ENCODE measurements around the gene ATF7.

Gene ATF7

DNA sequence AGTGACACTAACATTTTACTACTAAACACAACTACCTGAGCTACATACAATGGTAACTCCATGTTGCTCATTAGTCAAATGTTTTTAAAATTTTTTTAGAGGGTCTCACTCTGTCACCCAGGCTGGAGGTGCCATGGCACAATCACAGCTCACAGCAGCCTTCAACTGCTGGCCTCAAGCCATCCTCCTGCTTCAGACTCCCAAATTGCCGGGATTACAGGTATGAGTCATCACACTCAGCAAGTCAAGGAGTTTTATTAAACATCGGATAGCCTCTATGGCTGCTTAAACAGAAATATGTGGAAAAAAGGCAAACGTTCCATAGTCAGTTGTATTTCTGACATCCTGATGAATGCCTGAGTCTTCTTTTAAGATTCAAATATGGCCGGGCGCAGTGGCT is 107.8 kb downstream of the ATF7 start:
- TF ChIP-seq, protein P1, sequence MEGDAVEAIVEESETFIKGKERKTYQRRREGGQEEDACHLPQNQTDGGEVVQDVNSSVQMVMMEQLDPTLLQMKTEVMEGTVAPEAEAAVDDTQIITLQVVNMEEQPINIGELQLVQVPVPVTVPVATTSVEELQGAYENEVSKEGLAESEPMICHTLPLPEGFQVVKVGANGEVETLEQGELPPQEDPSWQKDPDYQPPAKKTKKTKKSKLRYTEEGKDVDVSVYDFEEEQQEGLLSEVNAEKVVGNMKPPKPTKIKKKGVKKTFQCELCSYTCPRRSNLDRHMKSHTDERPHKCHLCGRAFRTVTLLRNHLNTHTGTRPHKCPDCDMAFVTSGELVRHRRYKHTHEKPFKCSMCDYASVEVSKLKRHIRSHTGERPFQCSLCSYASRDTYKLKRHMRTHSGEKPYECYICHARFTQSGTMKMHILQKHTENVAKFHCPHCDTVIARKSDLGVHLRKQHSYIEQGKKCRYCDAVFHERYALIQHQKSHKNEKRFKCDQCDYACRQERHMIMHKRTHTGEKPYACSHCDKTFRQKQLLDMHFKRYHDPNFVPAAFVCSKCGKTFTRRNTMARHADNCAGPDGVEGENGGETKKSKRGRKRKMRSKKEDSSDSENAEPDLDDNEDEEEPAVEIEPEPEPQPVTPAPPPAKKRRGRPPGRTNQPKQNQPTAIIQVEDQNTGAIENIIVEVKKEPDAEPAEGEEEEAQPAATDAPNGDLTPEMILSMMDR (IDR thresholded peaks at IDR 0.05; ENCODE audit: low read depth, low read length) = no peak

DNA sequence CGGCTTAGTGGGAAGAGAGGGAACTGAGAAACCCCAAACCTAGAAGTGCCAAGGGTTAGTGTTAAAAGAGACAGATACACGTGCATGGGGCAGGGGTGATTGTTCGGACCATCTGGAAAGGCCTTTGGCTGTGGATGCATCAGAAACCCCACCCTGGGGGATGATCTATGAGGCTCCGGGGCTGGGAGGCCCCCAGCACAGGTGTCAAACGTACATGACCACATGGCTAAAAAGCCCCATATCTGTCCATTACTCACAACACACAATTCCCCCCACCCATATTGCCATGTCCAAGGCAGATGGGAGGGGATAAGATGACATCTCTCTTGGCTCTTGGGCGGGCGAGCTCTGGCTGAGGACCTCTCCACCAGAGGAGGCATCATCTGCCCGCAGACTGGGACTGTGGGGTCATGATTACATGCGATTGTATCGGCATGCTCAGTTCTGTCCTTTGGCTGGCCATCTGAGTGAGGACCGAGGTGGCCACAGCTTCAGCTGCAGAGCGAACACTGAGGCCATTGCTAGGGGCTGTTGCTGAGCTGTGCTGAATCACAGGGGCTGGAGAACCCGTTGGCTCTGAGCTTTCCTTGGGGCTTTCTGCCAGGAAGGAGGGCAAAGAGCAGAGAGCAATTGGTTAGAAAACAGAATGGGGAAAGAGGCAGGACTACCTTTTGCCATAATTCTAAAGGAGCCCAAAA is 109.3 kb downstream of the ATF7 start:
- TF ChIP-seq, protein P1 (IDR thresholded peaks at IDR 0.05; ENCODE audit: low read depth, low read length) = no peak
- no peak for DNase-seq (ENCODE audit: extremely low read depth, low read depth)

More for the DNA sequence above, 107.8 kb downstream of the ATF7 start:
- no peak for DNase-seq (ENCODE audit: extremely low read depth, low read depth)

DNA sequence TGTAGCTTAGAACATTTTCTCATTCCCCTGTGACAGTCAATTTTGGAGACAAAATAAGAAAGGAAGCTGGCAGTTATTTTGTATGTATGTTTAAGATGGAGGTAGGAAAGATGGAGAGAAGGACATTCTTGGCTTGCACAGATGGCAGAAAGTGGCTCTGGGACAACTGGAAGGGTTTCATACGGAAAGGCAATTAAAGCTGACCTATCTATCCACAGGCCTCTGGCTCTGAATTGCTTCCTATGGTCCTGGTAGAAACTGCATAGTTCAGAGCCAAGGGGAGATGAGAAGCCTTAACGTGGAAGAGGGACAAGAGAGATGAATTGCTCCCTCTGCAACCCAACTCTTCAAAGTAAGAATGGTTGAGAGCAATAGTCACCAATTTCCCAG is 110.9 kb downstream of the ATF7 start:
- DNase-seq (ENCODE audit: extremely low read depth, low read depth) = no peak

DNA sequence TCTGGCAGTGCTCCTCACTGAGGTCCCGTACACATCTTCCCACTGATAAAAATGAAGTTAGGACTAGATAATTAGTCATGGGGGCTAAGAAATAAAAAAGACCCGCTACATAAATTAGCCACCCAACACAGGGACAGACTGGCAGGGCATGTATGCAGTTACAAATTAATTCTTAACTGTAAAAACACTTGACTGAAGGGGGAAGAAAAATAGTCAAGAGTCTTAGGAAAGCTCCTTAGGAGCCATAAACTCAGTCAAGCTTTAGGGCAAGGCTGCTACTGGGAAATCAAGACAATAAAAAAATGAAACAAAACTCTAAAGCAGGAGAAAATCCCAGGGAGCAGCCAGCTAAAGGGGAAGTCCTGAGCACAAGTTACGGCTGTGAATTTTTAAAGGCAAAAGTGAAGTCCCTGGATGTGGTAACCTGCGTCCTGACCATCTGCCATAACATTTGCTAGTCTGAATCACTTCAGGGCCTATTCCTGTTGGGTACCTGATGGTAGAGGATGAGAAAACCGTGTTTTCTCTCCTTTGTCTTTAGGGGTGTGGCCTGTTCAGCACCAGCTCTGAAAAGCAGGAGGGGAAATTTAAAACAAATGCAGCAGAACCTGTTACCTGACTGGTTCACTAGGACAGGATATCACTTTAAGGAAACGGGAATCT is 111.4 kb downstream of the ATF7 start:
- no peak for DNase-seq (ENCODE audit: extremely low read depth, low read depth)
- TF ChIP-seq, protein P1 (IDR thresholded peaks at IDR 0.05; ENCODE audit: low read depth, low read length) = no peak

More for the DNA sequence above, 110.9 kb downstream of the ATF7 start:
- TF ChIP-seq, protein P1 (IDR thresholded peaks at IDR 0.05; ENCODE audit: low read depth, low read length) = no peak

DNA sequence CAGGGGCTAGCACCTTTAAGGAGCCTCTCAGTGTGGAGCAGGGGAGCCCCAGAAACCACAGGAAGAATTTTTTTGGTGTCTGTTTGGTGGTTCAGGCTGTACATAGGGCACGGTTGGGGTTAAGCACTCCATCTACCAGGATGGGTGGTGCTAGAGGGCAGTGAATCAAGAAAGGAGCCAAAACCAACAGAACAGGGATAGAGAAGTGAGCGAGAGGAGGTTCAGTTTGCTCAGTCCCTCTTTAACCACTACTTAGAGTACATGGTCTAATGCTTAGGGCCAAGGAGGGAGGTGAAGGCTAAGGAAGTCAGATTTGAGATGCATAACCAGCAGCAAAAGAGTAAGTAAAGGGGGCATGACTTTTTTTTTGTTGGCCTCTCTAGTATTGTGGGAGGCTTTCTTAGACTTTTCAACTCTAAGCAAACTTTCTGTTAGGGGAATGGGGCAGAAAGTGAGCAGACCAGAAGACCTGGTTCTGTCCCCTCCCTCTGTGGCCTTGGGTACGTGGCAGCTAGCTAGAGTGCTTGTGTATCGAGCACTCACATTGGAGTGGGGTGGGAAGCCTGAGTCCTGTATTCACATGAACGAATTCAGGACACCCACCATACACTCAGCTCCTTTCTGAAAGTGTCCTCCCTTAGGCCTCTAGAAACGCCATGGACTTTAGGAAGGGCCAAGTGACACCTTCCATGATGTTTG is 112.3 kb downstream of the ATF7 start:
- no peak for DNase-seq (ENCODE audit: extremely low read depth, low read depth)
- TF ChIP-seq, protein P1 (IDR thresholded peaks at IDR 0.05; ENCODE audit: low read depth, low read length) = no peak

DNA sequence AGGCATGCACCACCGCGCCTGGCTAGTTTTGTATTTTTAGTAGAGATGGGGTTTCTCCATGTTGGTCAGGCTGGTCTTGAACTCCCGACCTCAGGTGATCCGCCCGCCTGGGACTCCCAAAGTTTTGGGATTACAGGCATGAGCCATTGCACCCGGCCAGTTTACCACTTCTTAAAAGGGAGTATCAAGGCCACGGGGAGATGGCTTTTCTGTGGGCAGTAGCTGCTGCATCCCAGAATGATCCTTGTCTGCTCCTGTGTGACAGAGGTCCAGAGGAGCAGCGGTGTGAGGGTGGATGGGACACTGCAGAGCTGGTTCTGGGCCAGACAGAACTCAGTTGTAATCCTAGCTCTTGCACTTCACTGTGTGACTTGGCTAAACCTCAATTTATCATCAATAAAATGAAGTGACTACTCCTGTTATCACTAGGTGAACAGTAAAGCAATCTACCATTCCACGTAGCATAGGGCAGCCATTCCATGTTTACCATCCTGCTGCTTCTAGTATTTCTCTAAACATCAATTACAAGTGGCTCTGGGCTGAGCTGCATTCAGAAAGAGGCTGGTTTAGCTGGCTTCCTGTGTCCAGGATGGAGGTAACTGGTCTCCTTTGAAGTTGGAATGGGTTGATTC is 115.9 kb downstream of the ATF7 start:
- TF ChIP-seq, protein P1 (IDR thresholded peaks at IDR 0.05; ENCODE audit: low read depth, low read length) = no peak

More for the DNA sequence above, 115.9 kb downstream of the ATF7 start:
- DNase-seq (ENCODE audit: extremely low read depth, low read depth) = no peak

Measured in AG09319 (cell line).